Rectal smooth muscle tissue (tissue), 1 donor: ENCODE results near the gene BHLHE40.
"Not testable (repeated sequence)": the region's sequence is repeated elsewhere in the genome, so short reads cannot be mapped to it uniquely, and the experiment has no call there.

ENCODE experiments used
- H3K27ac ChIP-seq: one replicate; pipeline ENCODE4 v1.7.0; 2013; ENCODE audit warnings: low read depth, low read length, inconsistent platforms
- H3K27me3 ChIP-seq: one replicate; pipeline ENCODE4 v1.7.0; 2013; ENCODE audit warnings: low read length; ENCODE audit not compliant: control insufficient read depth, insufficient read depth
- H3K36me3 ChIP-seq: one replicate; pipeline ENCODE4 v1.7.0; 2013; ENCODE audit warnings: low read length; ENCODE audit not compliant: control insufficient read depth, insufficient read depth
- H3K4me1 ChIP-seq: one replicate; pipeline ENCODE4 v1.7.0; 2013; ENCODE audit warnings: low read length; ENCODE audit not compliant: control insufficient read depth, insufficient read depth
- H3K4me3 ChIP-seq: one replicate; pipeline ENCODE4 v1.7.0; 2013; ENCODE audit warnings: low read length
- H3K9ac ChIP-seq: one replicate; pipeline ENCODE4 v1.7.0; 2013; ENCODE audit warnings: low read length

Gene BHLHE40

GRCh38 chr3:4967683-4968082, 11.6 kb upstream of the BHLHE40 start:
- H3K4me3 ChIP-seq, H3K4me1 ChIP-seq, H3K27me3 ChIP-seq, H3K9ac ChIP-seq, H3K27ac ChIP-seq, H3K36me3 ChIP-seq: not testable (repeated sequence)

GRCh38 chr3:4971437-4971836, 7.8 kb upstream of the BHLHE40 start:
- not testable (repeated sequence) for H3K4me1 ChIP-seq, H3K9ac ChIP-seq, H3K4me3 ChIP-seq, H3K36me3 ChIP-seq, H3K27me3 ChIP-seq, H3K27ac ChIP-seq

GRCh38 chr3:4971838-4972237, 7.4 kb upstream of the BHLHE40 start:
- Histone ChIP-seq H3K9ac (no peak overlapping the region), H3K27ac (no peak overlapping the region), H3K36me3 (no peaks in the 10 kb centered on the region), H3K4me1 (peaks cover 3% of the 10 kb centered on the region), H3K4me3 (no peak overlapping the region), H3K27me3 (no peaks in the 10 kb centered on the region)

- peaks cover 12% of the 10 kb centered on the region for H3K4me1 ChIP-seq
- H3K27ac ChIP-seq = no peak overlapping the region
- H3K4me3 ChIP-seq = no peak overlapping the region
- H3K36me3 ChIP-seq = no peaks in the 10 kb centered on the region
- H3K27me3 ChIP-seq = no peaks in the 10 kb centered on the region
- H3K9ac ChIP-seq = no peak overlapping the region
Observed at GRCh38 chr3:4972652-4973643, 6.3 kb upstream of the BHLHE40 start.

- H3K4me1 ChIP-seq = peaks cover 12% of the 10 kb centered on the region
- no peak overlapping the region for H3K4me3 ChIP-seq
- H3K27ac ChIP-seq = no peak overlapping the region
- H3K36me3 ChIP-seq = no peaks in the 10 kb centered on the region
- no peak overlapping the region for H3K9ac ChIP-seq
- no peaks in the 10 kb centered on the region for H3K27me3 ChIP-seq
Observed at GRCh38 chr3:4974154-4974553, 5.1 kb upstream of the BHLHE40 start.

- H3K27me3 ChIP-seq = no peaks in the 10 kb centered on the region
- peak overlapping the region; percentile 98 for H3K27ac ChIP-seq
- no peak overlapping the region for H3K4me3 ChIP-seq
- no peak overlapping the region for H3K9ac ChIP-seq
- H3K4me1 ChIP-seq = peaks cover 12% of the 10 kb centered on the region
- H3K36me3 ChIP-seq = peaks cover 2% of the 10 kb centered on the region
Observed at GRCh38 chr3:4976109-4976508, 3.1 kb upstream of the BHLHE40 start.

- Histone ChIP-seq H3K4me3 (peak overlapping the region; percentile 67), H3K36me3 (peaks cover 7% of the 10 kb centered on the region), H3K9ac (peak overlapping the region; percentile 63)
Observed at GRCh38 chr3:4977001-4977852, 2.0 kb upstream of the BHLHE40 start.

GRCh38 chr3:4977853-4978203, 1.4 kb upstream of the BHLHE40 start:
- H3K36me3 ChIP-seq = peaks cover 10% of the 10 kb centered on the region
- H3K27me3 ChIP-seq = no peaks in the 10 kb centered on the region
- H3K27ac ChIP-seq = peak overlapping the region; percentile 98
- peak overlapping the region; percentile 67 for H3K4me3 ChIP-seq
- H3K9ac ChIP-seq = peak overlapping the region; percentile 63
- peaks cover 16% of the 10 kb centered on the region for H3K4me1 ChIP-seq

More at GRCh38 chr3:4977001-4977852, 2.0 kb upstream of the BHLHE40 start:
- Histone ChIP-seq H3K4me1 (peaks cover 14% of the 10 kb centered on the region), H3K27ac (peak overlapping the region; percentile 98), H3K27me3 (no peaks in the 10 kb centered on the region)

- H3K4me1 ChIP-seq = peaks cover 17% of the 10 kb centered on the region
- H3K27ac ChIP-seq = peak overlapping the region; percentile 98
- peak overlapping the region; percentile 63 for H3K9ac ChIP-seq
- H3K4me3 ChIP-seq = peak overlapping the region; percentile 67
- H3K27me3 ChIP-seq = no peaks in the 10 kb centered on the region
- peaks cover 15% of the 10 kb centered on the region for H3K36me3 ChIP-seq
Observed at GRCh38 chr3:4978204-4978965, 852 bp upstream of the BHLHE40 start.

GRCh38 chr3:4978966-4979427, 240 bp upstream of the BHLHE40 start:
- no peak overlapping the region for H3K9ac ChIP-seq
- H3K4me3 ChIP-seq = peak overlapping the region; percentile 91
- H3K27ac ChIP-seq = peak overlapping the region; percentile 98
- peaks cover 17% of the 10 kb centered on the region for H3K4me1 ChIP-seq
- H3K27me3 ChIP-seq = no peaks in the 10 kb centered on the region
- peaks cover 16% of the 10 kb centered on the region for H3K36me3 ChIP-seq

GRCh38 chr3:4980229-4981203, 1.3 kb downstream of the BHLHE40 start:
- peak overlapping the region; percentile 98 for H3K27ac ChIP-seq

More at GRCh38 chr3:4980229-4981203, 1.3 kb downstream of the BHLHE40 start:
- H3K36me3 ChIP-seq = peaks cover 20% of the 10 kb centered on the region
- peak overlapping the region; percentile 89 for H3K9ac ChIP-seq
- H3K4me3 ChIP-seq = peak overlapping the region; percentile 91
- peaks cover 20% of the 10 kb centered on the region for H3K4me1 ChIP-seq
- no peaks in the 10 kb centered on the region for H3K27me3 ChIP-seq
